Upper lobe of left lung (tissue), 6 donors: ENCODE measurements around the gene NR2F1-AS1. TPM values are rescaled to one million over a fixed set of nuclear protein-coding genes. Genes with fewer than 3 reads are reported as not detected.

Experiments used
- ATAC-seq, 2 donors: fragments of 200-7000 bp; cut with Tn5 transposase; one replicate each; pipeline ENCODE4 v1.9.1; 2022; ENCODE audit warnings: mild to moderate bottlenecking in 2 of 2, moderate library complexity in 2 of 2; ENCODE audit not compliant: low FRiP score in 2 of 2
- DNase-seq, 2 donors: peaks; one replicate each; pipeline ENCODE4 v3.0.0-alpha.2; 2019 to 2020
- H3K27ac ChIP-seq, 4 donors: fragments of 200-600 bp; sonication (generic); one replicate each; pipeline ENCODE4 v1.5.1; 2016 to 2019
- H3K27me3 ChIP-seq, 4 donors: fragments of 200-600 bp; sonication (generic); one replicate each; pipeline ENCODE4 v1.5.1; 2017 to 2019
- H3K36me3 ChIP-seq, 4 donors: fragments of 200-600 bp; sonication (generic); one replicate each; pipeline ENCODE4 v1.5.1; 2016 to 2019
- H3K4me1 ChIP-seq, 4 donors: fragments of 200-600 bp; sonication (generic); one replicate each; pipeline ENCODE4 v1.5.1; 2018 to 2019
- H3K4me3 ChIP-seq, 4 donors: fragments of 200-600 bp; sonication (generic); one replicate each; pipeline ENCODE4 v1.5.1; 2017 to 2019; ENCODE audit warnings: mild to moderate bottlenecking in 2 of 4, moderate library complexity in 1 of 4
- H3K9me3 ChIP-seq, 4 donors: fragments of 200-600 bp; sonication (generic); one replicate each; pipeline ENCODE4 v1.5.1; 2018 to 2019
- CTCF ChIP-seq, 6 experiments: fragments of 450-650 bp in 4 of 6; fragments of 200-600 bp in 2 of 6; sonication (generic) in 2 of 6; IDR thresholded peaks; one replicate each; pipeline ENCODE4 v1.5.1; 2016 to 2019; ENCODE audit warnings: antibody characterized with exemption in 6 of 6
- EP300 ChIP-seq, 4 donors: sonication (generic); formaldehyde crosslinking; IDR thresholded peaks; one replicate each; pipeline ENCODE4 v1.5.1; 2017; ENCODE audit warnings: antibody characterized with exemption in 4 of 4, control low read depth in 2 of 4
- POLR2A ChIP-seq, 4 donors: fragments of 450-650 bp; IDR thresholded peaks; one replicate each; pipeline ENCODE4 v1.5.1; 2016 to 2017; ENCODE audit warnings: antibody characterized with exemption in 4 of 4, mild to moderate bottlenecking in 2 of 4
- POLR2AphosphoS5 ChIP-seq, 2 donors: sonication (generic); formaldehyde crosslinking; IDR thresholded peaks; one replicate each; pipeline ENCODE4 v1.5.1; 2017; ENCODE audit warnings: antibody characterized with exemption in 2 of 2
- WGBS, 2 donors: methylation state at CpG; one replicate each; pipeline ENCODE4 v1.1.5; 2017 to 2018; 5-methylcytosine and 5-hydroxymethylcytosine counted together
- total RNA-seq, 6 donors: library from RNA; depleted of rRNA in 4 of 6; stranded (reverse); fragments of >200 nt in 4 of 6; gene quantifications; one replicate each; pipeline versions ENCODE4 v1.1.0 to v1.2.1, GENCODE V29; 2016 to 2021
- donor health status: DM: no; HTN: no; CAD: no; lungs with moderate emphysema.
- donor health status: DM: no; HTN: yes; CAD: no; lungs with severe emphysema.

The NR2F1-AS1 gene
- total RNA-seq, 6 donors from 2014 or later, result 4.4 to 19.9 (median 11.4) TPM

- DNase-seq (no peak), ATAC-seq (no peak)
- WGBS, 2 donors, result 58 to 75% methylated on average over 1 of the region's 1 CpG
- Histone ChIP-seq H3K27me3 (no peaks in the 10 kb centered on the region), H3K27ac (no peak overlapping the region), H3K4me3 (no peak overlapping the region), H3K36me3 (no peaks in the 10 kb centered on the region), H3K4me1 (no peaks in the 10 kb centered on the region), H3K9me3 (no peaks in the 10 kb centered on the region)
- TF ChIP-seq POLR2A (IDR thresholded peaks at IDR 0.05), result no peak
- no peak for TF ChIP-seq CTCF (IDR thresholded peaks at IDR 0.05)
- no peak for TF ChIP-seq EP300 (IDR thresholded peaks at IDR 0.05)
- no peak for TF ChIP-seq POLR2AphosphoS5 (IDR thresholded peaks at IDR 0.05)
Observed at GRCh38 chr5:93415819-93416218, 165.2 kb downstream of the NR2F1-AS1 start.

- 70 to 82% methylated on average over 3 of the region's 3 CpGs for WGBS, 2 donors
- no peaks in the 10 kb centered on the region for H3K9me3 ChIP-seq
- no peak for DNase-seq
- no peak overlapping the region for H3K27ac ChIP-seq
- no peak for TF ChIP-seq POLR2A (IDR thresholded peaks at IDR 0.05)
- no peak for TF ChIP-seq POLR2AphosphoS5 (IDR thresholded peaks at IDR 0.05)
- TF ChIP-seq EP300 (IDR thresholded peaks at IDR 0.05), result no peak
- no peak for TF ChIP-seq CTCF (IDR thresholded peaks at IDR 0.05)
- H3K27me3 ChIP-seq, result no peaks in the 10 kb centered on the region
- H3K4me1 ChIP-seq, result no peaks in the 10 kb centered on the region
- H3K36me3 ChIP-seq, result no peaks in the 10 kb centered on the region
- H3K4me3 ChIP-seq, result no peak overlapping the region
- no peak for ATAC-seq
Observed at GRCh38 chr5:93411716-93412115, 169.3 kb downstream of the NR2F1-AS1 start.

- DNase-seq, result no peak
- Histone ChIP-seq H3K4me1 (no peaks in the 10 kb centered on the region), H3K9me3 (no peaks in the 10 kb centered on the region), H3K36me3 (no peaks in the 10 kb centered on the region), H3K27me3 (no peaks in the 10 kb centered on the region), H3K27ac (no peak overlapping the region), H3K4me3 (no peak overlapping the region)
- no peak for ATAC-seq
- no peak for TF ChIP-seq CTCF (IDR thresholded peaks at IDR 0.05)
- no peak for TF ChIP-seq POLR2AphosphoS5 (IDR thresholded peaks at IDR 0.05)
- TF ChIP-seq POLR2A (IDR thresholded peaks at IDR 0.05), result no peak
- TF ChIP-seq EP300 (IDR thresholded peaks at IDR 0.05), result no peak
Observed at GRCh38 chr5:93409691-93410090, 171.3 kb downstream of the NR2F1-AS1 start.

GRCh38 chr5:93407454-93407853, 173.6 kb downstream of the NR2F1-AS1 start:
- DNase-seq, result no peak
- Histone ChIP-seq H3K27ac (no peak overlapping the region), H3K4me1 (peaks cover 0 to 3% (median 0%) of the 10 kb centered on the region in 4 donors), H3K36me3 (no peaks in the 10 kb centered on the region), H3K9me3 (no peaks in the 10 kb centered on the region), H3K4me3 (no peak overlapping the region), H3K27me3 (no peaks in the 10 kb centered on the region)
- no peak for ATAC-seq
- TF ChIP-seq EP300 (IDR thresholded peaks at IDR 0.05) (no peak), POLR2A (IDR thresholded peaks at IDR 0.05) (no peak), POLR2AphosphoS5 (IDR thresholded peaks at IDR 0.05) (no peak), CTCF (IDR thresholded peaks at IDR 0.05) (no peak)
- WGBS, 2 donors, result 77 to 89% methylated on average over 6 of the region's 6 CpGs

GRCh38 chr5:93406971-93407401, 174.0 kb downstream of the NR2F1-AS1 start:
- Histone ChIP-seq H3K9me3 (no peaks in the 10 kb centered on the region), H3K4me3 (no peak overlapping the region), H3K27me3 (no peaks in the 10 kb centered on the region), H3K27ac (no peak overlapping the region), H3K4me1 (peaks cover 0 to 3% (median 0%) of the 10 kb centered on the region in 4 donors), H3K36me3 (no peaks in the 10 kb centered on the region)
- DNase-seq, result no peak
- 58 to 66% methylated on average over 5 of the region's 5 CpGs for WGBS, 2 donors
- TF ChIP-seq CTCF (IDR thresholded peaks at IDR 0.05) (no peak), EP300 (IDR thresholded peaks at IDR 0.05) (no peak), POLR2A (IDR thresholded peaks at IDR 0.05) (no peak), POLR2AphosphoS5 (IDR thresholded peaks at IDR 0.05) (no peak)
- no peak for ATAC-seq
